HepG2 (cell line): ENCODE measurements around the gene RBX1.

Experiments
- FOSL1 ChIP-seq: sonication (generic); formaldehyde crosslinking; IDR thresholded peaks from 2 replicates; pipeline ENCODE4 v1.9.0; 2021; ENCODE audit warnings: missing genetic modification reagents, borderline replicate concordance
- HDAC6 ChIP-seq: fragments of 200-600 bp; sonication (generic); IDR thresholded peaks from 2 replicates; pipeline ENCODE4 v1.7.0; 2017; ENCODE audit warnings: mild to moderate bottlenecking, antibody characterized with exemption, low read length, low read depth
- KDM5A ChIP-seq: fragments of 200-600 bp; sonication (generic); IDR thresholded peaks from 2 replicates; pipeline ENCODE4 v1.7.0; 2018; ENCODE audit warnings: antibody characterized with exemption, mild to moderate bottlenecking, low read length, borderline replicate concordance
- TAF1 ChIP-seq: sonication (generic); formaldehyde crosslinking; IDR thresholded peaks from 2 replicates; pipeline ENCODE4 v1.4.0; 2020; ENCODE audit warnings: missing genetic modification reagents
- ZNF263 ChIP-seq: sonication (generic); formaldehyde crosslinking; IDR thresholded peaks from 2 replicates; pipeline ENCODE4 v1.4.0; 2020; ENCODE audit warnings: missing genetic modification reagents
- TF ChIP-seq, protein P1 (sequence below): sonication (generic); formaldehyde crosslinking; IDR thresholded peaks from 2 replicates; pipeline ENCODE4 v1.8.1; 2023; ENCODE audit warnings: missing genetic modification reagents, inconsistent platforms, borderline replicate concordance
- TF ChIP-seq, protein P2 (sequence below): sonication (generic); formaldehyde crosslinking; IDR thresholded peaks from 2 replicates; pipeline ENCODE4 v1.8.1; 2023; ENCODE audit warnings: mild to moderate bottlenecking, missing genetic modification reagents, borderline replicate concordance
- TF ChIP-seq, protein P3 (sequence below): sonication (generic); formaldehyde crosslinking; IDR thresholded peaks from 2 replicates; pipeline ENCODE4 v1.4.0; 2020; ENCODE audit warnings: mild to moderate bottlenecking, missing genetic modification reagents
- TF ChIP-seq, protein P4 (sequence below): sonication (generic); formaldehyde crosslinking; IDR thresholded peaks from 2 replicates; pipeline ENCODE4 v1.4.0; 2020; ENCODE audit warnings: mild to moderate bottlenecking, missing genetic modification reagents

DNA sequence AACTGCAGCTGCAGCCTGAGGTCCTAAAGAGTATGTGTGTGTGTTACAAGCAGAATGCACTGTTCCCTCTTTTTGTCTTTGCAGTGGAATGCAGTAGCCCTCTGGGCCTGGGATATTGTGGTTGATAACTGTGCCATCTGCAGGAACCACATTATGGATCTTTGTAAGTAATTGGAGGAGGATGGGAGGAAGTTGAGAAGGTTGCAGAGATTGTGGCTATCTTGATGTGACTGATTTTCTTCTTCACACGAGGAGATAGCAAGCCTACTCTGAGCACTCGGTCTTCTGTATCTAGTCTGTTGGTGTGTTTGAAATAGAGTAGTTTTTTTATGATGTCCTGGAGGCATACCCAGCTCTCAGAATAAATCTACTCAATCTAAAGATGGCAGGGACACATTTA, 2.3 kb downstream of the RBX1 start:
- TF ChIP-seq KDM5A (no peak), TAF1 (CRISPR knock-in tag) (no peak), ZNF263 (CRISPR knock-in tag) (no peak), HDAC6 (no peak), FOSL1 (CRISPR knock-in tag) (no peak)
- TF ChIP-seq, protein P1, sequence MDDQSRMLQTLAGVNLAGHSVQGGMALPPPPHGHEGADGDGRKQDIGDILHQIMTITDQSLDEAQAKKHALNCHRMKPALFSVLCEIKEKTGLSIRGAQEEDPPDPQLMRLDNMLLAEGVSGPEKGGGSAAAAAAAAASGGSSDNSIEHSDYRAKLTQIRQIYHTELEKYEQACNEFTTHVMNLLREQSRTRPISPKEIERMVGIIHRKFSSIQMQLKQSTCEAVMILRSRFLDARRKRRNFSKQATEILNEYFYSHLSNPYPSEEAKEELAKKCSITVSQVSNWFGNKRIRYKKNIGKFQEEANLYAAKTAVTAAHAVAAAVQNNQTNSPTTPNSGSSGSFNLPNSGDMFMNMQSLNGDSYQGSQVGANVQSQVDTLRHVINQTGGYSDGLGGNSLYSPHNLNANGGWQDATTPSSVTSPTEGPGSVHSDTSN (CRISPR knock-in tag), result no peak
- TF ChIP-seq, protein P2, sequence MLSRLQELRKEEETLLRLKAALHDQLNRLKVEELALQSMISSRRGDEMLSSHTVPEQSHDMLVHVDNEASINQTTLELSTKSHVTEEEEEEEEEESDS (CRISPR knock-in tag), result no peak
- TF ChIP-seq, protein P3, sequence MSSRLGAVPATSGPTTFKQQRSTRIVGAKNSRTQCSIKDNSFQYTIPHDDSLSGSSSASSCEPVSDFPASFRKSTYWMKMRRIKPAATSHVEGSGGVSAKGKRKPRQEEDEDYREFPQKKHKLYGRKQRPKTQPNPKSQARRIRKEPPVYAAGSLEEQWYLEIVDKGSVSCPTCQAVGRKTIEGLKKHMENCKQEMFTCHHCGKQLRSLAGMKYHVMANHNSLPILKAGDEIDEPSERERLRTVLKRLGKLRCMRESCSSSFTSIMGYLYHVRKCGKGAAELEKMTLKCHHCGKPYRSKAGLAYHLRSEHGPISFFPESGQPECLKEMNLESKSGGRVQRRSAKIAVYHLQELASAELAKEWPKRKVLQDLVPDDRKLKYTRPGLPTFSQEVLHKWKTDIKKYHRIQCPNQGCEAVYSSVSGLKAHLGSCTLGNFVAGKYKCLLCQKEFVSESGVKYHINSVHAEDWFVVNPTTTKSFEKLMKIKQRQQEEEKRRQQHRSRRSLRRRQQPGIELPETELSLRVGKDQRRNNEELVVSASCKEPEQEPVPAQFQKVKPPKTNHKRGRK, result no peak
- TF ChIP-seq, protein P4, sequence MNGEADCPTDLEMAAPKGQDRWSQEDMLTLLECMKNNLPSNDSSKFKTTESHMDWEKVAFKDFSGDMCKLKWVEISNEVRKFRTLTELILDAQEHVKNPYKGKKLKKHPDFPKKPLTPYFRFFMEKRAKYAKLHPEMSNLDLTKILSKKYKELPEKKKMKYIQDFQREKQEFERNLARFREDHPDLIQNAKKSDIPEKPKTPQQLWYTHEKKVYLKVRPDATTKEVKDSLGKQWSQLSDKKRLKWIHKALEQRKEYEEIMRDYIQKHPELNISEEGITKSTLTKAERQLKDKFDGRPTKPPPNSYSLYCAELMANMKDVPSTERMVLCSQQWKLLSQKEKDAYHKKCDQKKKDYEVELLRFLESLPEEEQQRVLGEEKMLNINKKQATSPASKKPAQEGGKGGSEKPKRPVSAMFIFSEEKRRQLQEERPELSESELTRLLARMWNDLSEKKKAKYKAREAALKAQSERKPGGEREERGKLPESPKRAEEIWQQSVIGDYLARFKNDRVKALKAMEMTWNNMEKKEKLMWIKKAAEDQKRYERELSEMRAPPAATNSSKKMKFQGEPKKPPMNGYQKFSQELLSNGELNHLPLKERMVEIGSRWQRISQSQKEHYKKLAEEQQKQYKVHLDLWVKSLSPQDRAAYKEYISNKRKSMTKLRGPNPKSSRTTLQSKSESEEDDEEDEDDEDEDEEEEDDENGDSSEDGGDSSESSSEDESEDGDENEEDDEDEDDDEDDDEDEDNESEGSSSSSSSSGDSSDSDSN (CRISPR knock-in tag), result no peak
